Measurements from ENCODE around the gene FKBP2. TPM values are rescaled to one million over a fixed set of nuclear protein-coding genes. Genes with fewer than 3 reads are reported as not detected.

Gene FKBP2
- total and polyA plus RNA-seq, 4 donors: 50.2 to 298 (median 87.2) TPM

Other genes with a start within 250 kb of the FKBP2 start
- under 1 TPM; 0.10 to 0.60 TPM for gene FLRT1, start 205.2 kb upstream of the FKBP2 start, total RNA-seq
- gene FLRT1, start 205.2 kb upstream of the FKBP2 start, polyA plus RNA-seq: not detected
- gene MACROD1, start 75.0 kb upstream of the FKBP2 start, total RNA-seq: 10 to 100 TPM; 12.7 to 19.0 TPM
- 100 to 1,000 TPM; 111 to 125 TPM for gene MACROD1, start 75.0 kb upstream of the FKBP2 start, polyA plus RNA-seq
- gene STIP1, start 54.9 kb upstream of the FKBP2 start, total RNA-seq: 100 to 1,000 TPM in 1 of 2 donors, 10 to 100 TPM in 1; 67.9 to 111 TPM
- 10 to 100 TPM; 31.0 to 40.4 TPM for gene STIP1, start 54.9 kb upstream of the FKBP2 start, polyA plus RNA-seq
- gene FERMT3, start 34.4 kb upstream of the FKBP2 start, total RNA-seq: 10 to 100 TPM; 35.6 to 42.6 TPM
- 10 to 100 TPM; 22.2 to 38.1 TPM for gene FERMT3, start 34.4 kb upstream of the FKBP2 start, polyA plus RNA-seq
- gene TRPT1, start 14.9 kb upstream of the FKBP2 start, total RNA-seq: 10 to 100 TPM; 24.5 to 24.8 TPM
- gene TRPT1, start 14.9 kb upstream of the FKBP2 start, polyA plus RNA-seq: 10 to 100 TPM; 34.3 to 95.3 TPM
- gene NUDT22, start 14.8 kb upstream of the FKBP2 start, total RNA-seq: 10 to 100 TPM; 36.7 to 46.9 TPM
- gene NUDT22, start 14.8 kb upstream of the FKBP2 start, polyA plus RNA-seq: 10 to 100 TPM; 42.1 to 98.8 TPM
- gene DNAJC4, start 10.5 kb upstream of the FKBP2 start, total RNA-seq: 10 to 100 TPM; 15.0 to 27.4 TPM
- gene DNAJC4, start 10.5 kb upstream of the FKBP2 start, polyA plus RNA-seq: 10 to 100 TPM; 26.2 to 97.9 TPM
- gene VEGFB, start 6.5 kb upstream of the FKBP2 start, total RNA-seq: 100 to 1,000 TPM; 131 to 208 TPM
- 100 to 1,000 TPM; 191 to 206 TPM for gene VEGFB, start 6.5 kb upstream of the FKBP2 start, polyA plus RNA-seq
- gene PPP1R14B, start 5.8 kb downstream of the FKBP2 start, total RNA-seq: 100 to 1,000 TPM; 110 to 146 TPM
- gene PPP1R14B, start 5.8 kb downstream of the FKBP2 start, polyA plus RNA-seq: 100 to 1,000 TPM; 129 to 145 TPM
- 10 to 100 TPM; 29.4 to 32.3 TPM for gene PLCB3, start 10.4 kb downstream of the FKBP2 start, total RNA-seq
- 10 to 100 TPM; 16.9 to 27.2 TPM for gene PLCB3, start 10.4 kb downstream of the FKBP2 start, polyA plus RNA-seq
- 10 to 100 TPM; 47.2 to 53.3 TPM for gene BAD, start 43.6 kb downstream of the FKBP2 start, total RNA-seq
- gene BAD, start 43.6 kb downstream of the FKBP2 start, polyA plus RNA-seq: 100 to 1,000 TPM in 1 of 2 donors, 10 to 100 TPM in 1; 81.8 to 119 TPM
- gene GPR137, start 44.8 kb downstream of the FKBP2 start, total RNA-seq: 10 to 100 TPM; 22.5 to 31.8 TPM
- gene GPR137, start 44.8 kb downstream of the FKBP2 start, polyA plus RNA-seq: 10 to 100 TPM; 19.7 to 40.3 TPM
- not detected for gene KCNK4, start 50.2 kb downstream of the FKBP2 start, total RNA-seq
- gene KCNK4, start 50.2 kb downstream of the FKBP2 start, polyA plus RNA-seq: not detected
- gene CATSPERZ, start 59.3 kb downstream of the FKBP2 start, total RNA-seq: not detected
- gene CATSPERZ, start 59.3 kb downstream of the FKBP2 start, polyA plus RNA-seq: not detected
- gene ESRRA, start 64.4 kb downstream of the FKBP2 start, total RNA-seq: 10 to 100 TPM; 25.9 to 27.6 TPM
- 10 to 100 TPM; 32.3 to 54.7 TPM for gene ESRRA, start 64.4 kb downstream of the FKBP2 start, polyA plus RNA-seq
- gene TRMT112, start 76.5 kb downstream of the FKBP2 start, total RNA-seq: 100 to 1,000 TPM; 139 TPM
- 100 to 1,000 TPM; 207 to 270 TPM for gene TRMT112, start 76.5 kb downstream of the FKBP2 start, polyA plus RNA-seq
- 10 to 100 TPM; 69.9 to 95.7 TPM for gene PRDX5, start 77.0 kb downstream of the FKBP2 start, total RNA-seq
- 100 to 1,000 TPM; 188 to 316 TPM for gene PRDX5, start 77.0 kb downstream of the FKBP2 start, polyA plus RNA-seq
- 10 to 100 TPM in 1 of 2 donors, 1 to 10 TPM in 1; 7.4 to 19.0 TPM for gene CCDC88B, start 99.1 kb downstream of the FKBP2 start, total RNA-seq
- gene CCDC88B, start 99.1 kb downstream of the FKBP2 start, polyA plus RNA-seq: 10 to 100 TPM; 13.4 to 28.5 TPM
- gene RPS6KA4, start 118.1 kb downstream of the FKBP2 start, total RNA-seq: 10 to 100 TPM; 25.8 to 31.8 TPM
- 10 to 100 TPM; 14.1 to 27.2 TPM for gene RPS6KA4, start 118.1 kb downstream of the FKBP2 start, polyA plus RNA-seq